Activated T-cell treated with anti-CD3 and anti-CD28 coated beads, Interleukin-2, amount 50 U/mL, for 1 hour (primary cell): ENCODE data around the gene TCF4.

Experiments used
- DNase-seq: peaks from one replicate; pipeline ENCODE4 v3.0.0-alpha.2; 2020

Gene TCF4

GRCh38 chr18:55585065-55585919 is 2.7 kb downstream of the TCF4 start:
- DNase-seq, result no peak

- DNase-seq, result no peak
Measured at GRCh38 chr18:55584201-55584600, 3.8 kb downstream of the TCF4 start.

- no peak for DNase-seq
Measured at GRCh38 chr18:55582325-55582724, 5.7 kb downstream of the TCF4 start.

- DNase-seq, result no peak
Measured at GRCh38 chr18:55579501-55580270, 8.3 kb downstream of the TCF4 start.

- no peak for DNase-seq
Measured at GRCh38 chr18:55577812-55578539, 10.0 kb downstream of the TCF4 start.

GRCh38 chr18:55576001-55576400 is 12.0 kb downstream of the TCF4 start:
- DNase-seq, result no peak

- DNase-seq, result no peak
Measured at GRCh38 chr18:55575066-55575465, 12.9 kb downstream of the TCF4 start.

- DNase-seq, result no peak
Measured at GRCh38 chr18:55573386-55573785, 14.6 kb downstream of the TCF4 start.

GRCh38 chr18:55570966-55571365 is 17.0 kb downstream of the TCF4 start:
- DNase-seq, result no peak

GRCh38 chr18:55566456-55566935 is 21.5 kb downstream of the TCF4 start:
- DNase-seq, result no peak

- DNase-seq, result no peak
Measured at GRCh38 chr18:55559739-55560138, 28.3 kb downstream of the TCF4 start.

GRCh38 chr18:55557211-55557610 is 30.8 kb downstream of the TCF4 start:
- no peak for DNase-seq

GRCh38 chr18:55555395-55556027 is 32.5 kb downstream of the TCF4 start:
- no peak for DNase-seq

GRCh38 chr18:55552526-55553189 is 35.3 kb downstream of the TCF4 start:
- DNase-seq, result no peak

GRCh38 chr18:55551227-55551626 is 36.8 kb downstream of the TCF4 start:
- DNase-seq, result no peak

- DNase-seq, result no peak
Measured at GRCh38 chr18:55550471-55550870, 37.5 kb downstream of the TCF4 start.

- no peak for DNase-seq
Measured at GRCh38 chr18:55549474-55550104, 38.4 kb downstream of the TCF4 start.

- no peak for DNase-seq
Measured at GRCh38 chr18:55547705-55548056, 40.3 kb downstream of the TCF4 start.

- no peak for DNase-seq
Measured at GRCh38 chr18:55546851-55547704, 40.9 kb downstream of the TCF4 start.

GRCh38 chr18:55544014-55544413 is 44.0 kb downstream of the TCF4 start:
- DNase-seq, result no peak
